Fibroblast of villous mesenchyme (primary cell): ENCODE data around the gene SYTL1. TPM values are rescaled to one million over a fixed set of nuclear protein-coding genes. Genes with fewer than 3 reads are reported as not detected.
"Not testable (repeated sequence)": the region's sequence is repeated elsewhere in the genome, so short reads cannot be mapped to it uniquely, and the experiment has no call there.

Experiments
- DNase-seq: peaks from one replicate; pipeline ENCODE4 v3.0.0-alpha.2; 2010; ENCODE audit warnings: low read depth
- H3K4me3 ChIP-seq: 2 replicates; pipeline ENCODE4 v1.5.1; 2011; ENCODE audit warnings: low read depth, mild to moderate bottlenecking, low read length
- total RNA-seq: library from RNA; depleted of rRNA; stranded (reverse); fragments of >200 nt; gene quantifications from 2 replicates; pipeline ENCODE4 v1.2.3, GENCODE V29; 2012
- TF ChIP-seq, protein P1 (sequence below): IDR thresholded peaks from 2 replicates; pipeline ENCODE4 v1.5.1; 2012; ENCODE audit warnings: low read depth, mild to moderate bottlenecking, low read length; ENCODE audit not compliant: insufficient read depth

Gene SYTL1
- total RNA-seq, 1 donor = under 0.01 TPM

DNA sequence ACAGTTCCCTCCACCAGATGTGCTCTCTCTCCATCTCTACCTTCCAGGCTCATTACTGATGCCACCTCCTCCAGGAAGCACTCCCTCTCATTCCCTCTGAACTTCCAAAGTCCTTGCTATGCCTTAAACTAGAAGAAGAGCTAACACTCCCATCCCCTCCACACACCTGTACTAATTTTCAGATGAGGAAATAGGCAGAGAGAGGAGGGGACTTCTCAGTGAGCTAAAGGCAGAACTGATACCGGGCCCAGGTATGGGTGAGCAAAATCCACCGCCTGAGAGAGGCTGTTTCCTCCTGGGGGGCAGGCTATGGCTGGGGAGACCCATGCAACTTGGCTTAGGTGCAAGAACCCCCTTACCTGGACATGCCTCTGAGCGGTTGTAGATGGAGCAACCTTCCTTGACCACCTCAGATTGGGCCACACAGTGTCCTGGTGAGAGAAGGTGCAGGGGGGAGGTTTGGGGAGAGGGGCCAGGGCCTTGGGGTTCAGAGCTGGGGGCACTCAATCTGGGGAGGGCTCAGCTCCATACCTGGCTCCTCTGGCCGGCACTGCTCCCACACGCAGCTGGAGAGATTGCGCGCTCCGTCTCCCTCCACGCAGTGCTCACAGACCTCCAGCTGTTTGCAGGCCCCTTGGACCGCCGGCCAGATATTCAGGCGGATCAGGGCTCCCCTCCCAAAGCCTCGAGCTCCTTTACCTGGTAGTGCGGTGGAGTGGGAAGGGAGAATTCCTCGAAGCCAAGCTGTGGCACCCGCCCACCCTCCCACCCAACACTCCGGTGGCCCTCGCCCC is 40.3 kb downstream of the SYTL1 start:
- no peak for DNase-seq
- TF ChIP-seq, protein P1, sequence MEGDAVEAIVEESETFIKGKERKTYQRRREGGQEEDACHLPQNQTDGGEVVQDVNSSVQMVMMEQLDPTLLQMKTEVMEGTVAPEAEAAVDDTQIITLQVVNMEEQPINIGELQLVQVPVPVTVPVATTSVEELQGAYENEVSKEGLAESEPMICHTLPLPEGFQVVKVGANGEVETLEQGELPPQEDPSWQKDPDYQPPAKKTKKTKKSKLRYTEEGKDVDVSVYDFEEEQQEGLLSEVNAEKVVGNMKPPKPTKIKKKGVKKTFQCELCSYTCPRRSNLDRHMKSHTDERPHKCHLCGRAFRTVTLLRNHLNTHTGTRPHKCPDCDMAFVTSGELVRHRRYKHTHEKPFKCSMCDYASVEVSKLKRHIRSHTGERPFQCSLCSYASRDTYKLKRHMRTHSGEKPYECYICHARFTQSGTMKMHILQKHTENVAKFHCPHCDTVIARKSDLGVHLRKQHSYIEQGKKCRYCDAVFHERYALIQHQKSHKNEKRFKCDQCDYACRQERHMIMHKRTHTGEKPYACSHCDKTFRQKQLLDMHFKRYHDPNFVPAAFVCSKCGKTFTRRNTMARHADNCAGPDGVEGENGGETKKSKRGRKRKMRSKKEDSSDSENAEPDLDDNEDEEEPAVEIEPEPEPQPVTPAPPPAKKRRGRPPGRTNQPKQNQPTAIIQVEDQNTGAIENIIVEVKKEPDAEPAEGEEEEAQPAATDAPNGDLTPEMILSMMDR = no peak

DNA sequence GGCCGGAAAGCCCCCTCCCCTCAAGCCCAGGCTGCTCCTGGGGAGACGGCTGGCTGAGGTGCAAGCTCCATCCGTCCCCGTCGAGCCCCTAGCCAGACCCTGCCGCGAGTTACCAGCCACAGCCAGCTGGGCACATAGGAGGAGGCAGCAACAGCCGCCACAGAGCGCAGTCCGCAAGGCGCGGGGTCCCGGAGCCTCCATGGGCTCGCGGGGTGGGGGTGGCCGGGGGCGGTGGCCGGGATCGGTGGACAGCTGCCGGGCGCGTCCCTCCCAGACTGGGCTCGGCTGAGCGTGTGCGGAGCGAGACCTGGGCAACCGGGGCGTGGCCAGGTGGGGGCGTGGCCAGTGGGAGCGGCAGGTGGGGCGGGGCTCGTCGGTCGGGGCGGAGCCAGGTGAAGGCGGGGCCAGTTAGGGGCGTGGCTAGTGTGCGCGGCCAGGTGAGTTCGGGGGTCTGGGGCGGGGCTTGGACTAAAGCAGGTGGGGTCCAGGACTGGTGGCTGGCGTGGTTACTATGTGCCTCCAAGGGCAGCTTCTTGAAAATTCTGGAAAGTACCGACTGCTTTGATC is 41.3 kb downstream of the SYTL1 start, which contains the start of gene CD164L2:
Gene CD164L2 (minus strand): TSS at position 295 of the 567 bp plus-strand sequence. CDS start 94 bp downstream, at position 201.
- H3K4me3 ChIP-seq = no peak within 1 kb of the TSS
- DNase-seq = no peak

More for the DNA sequence above, 40.3 kb downstream of the SYTL1 start:
- H3K4me3 ChIP-seq = no peak overlapping the region

DNA sequence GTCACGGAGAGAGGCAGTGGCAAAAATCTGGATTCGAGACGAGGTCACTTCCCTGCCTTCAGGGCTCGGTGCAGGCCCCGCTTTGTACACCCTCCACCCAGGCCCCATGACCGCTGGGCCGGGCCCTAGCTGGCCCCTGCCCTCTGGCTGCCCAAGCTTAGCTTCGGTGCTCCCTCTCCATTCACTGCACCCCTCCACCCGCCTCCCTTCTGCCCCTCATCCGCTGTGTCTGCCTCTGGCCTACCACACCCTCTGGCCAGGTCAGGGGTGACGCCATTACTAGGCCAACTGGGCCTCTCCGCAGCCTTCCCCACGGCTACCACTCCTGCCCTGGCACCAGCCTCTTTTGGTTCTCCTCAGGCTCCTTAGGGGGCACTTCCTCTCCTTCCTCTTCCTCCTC is 41.8 kb downstream of the SYTL1 start:
- DNase-seq = no peak

More for the DNA sequence above, 41.3 kb downstream of the SYTL1 start, which contains the start of gene CD164L2:
- TF ChIP-seq, protein P1 = no peak

DNA sequence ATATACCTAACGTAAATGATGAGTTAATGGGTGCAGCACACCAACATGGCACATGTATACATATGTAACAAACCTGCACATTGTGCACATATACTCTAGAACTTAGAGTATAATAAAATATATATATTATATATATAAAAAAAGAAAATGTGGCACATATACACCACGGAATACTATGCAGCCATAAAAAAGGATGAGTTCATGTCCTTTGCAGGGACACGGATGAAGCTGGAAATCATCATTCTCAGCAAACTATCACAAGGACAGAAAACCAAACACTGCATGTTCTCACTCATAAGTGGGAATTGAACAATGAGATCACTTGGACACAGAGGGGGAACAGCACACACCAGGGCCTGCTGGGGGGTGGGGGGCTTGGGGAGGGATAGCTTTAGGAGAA is 43.0 kb downstream of the SYTL1 start:
- not testable (repeated sequence) for H3K4me3 ChIP-seq, DNase-seq

More for the DNA sequence above, 41.8 kb downstream of the SYTL1 start:
- no peak overlapping the region for H3K4me3 ChIP-seq
- TF ChIP-seq, protein P1 = no peak

DNA sequence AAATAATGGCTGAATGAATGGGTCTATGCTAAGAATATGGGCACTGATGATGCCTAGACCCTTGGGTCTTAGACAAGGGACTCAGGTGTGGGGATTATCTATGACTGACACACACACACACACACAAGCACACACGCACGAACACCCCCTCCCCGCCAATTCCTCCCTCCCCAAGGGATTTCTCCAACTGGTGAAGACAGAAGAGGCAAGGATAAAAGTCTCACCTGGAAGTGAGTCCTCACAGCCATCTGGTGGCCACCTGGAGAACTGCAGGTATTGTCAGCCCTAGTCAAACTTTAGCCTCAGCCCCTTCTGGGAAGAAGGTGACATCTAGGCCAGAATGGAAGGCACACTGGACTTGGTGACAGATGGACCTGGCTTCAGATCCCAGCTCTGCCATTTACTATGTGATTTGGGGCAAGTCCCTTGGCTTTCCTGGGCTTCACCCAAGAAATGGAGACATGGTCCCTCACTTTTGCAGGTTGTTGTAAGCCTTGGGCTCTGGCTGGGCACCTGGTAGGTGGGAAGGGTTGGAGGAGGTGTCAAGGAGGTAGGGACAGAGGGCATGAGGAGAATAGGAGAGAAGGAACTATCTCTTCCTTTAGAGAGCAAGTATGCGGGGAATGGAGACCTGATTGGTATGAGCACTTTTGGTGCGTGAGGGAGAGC is 46.6 kb downstream of the SYTL1 start:
- DNase-seq = peak; percentile 48
- TF ChIP-seq, protein P1 = peak; percentile 90
- H3K4me3 ChIP-seq = no peak overlapping the region

DNA sequence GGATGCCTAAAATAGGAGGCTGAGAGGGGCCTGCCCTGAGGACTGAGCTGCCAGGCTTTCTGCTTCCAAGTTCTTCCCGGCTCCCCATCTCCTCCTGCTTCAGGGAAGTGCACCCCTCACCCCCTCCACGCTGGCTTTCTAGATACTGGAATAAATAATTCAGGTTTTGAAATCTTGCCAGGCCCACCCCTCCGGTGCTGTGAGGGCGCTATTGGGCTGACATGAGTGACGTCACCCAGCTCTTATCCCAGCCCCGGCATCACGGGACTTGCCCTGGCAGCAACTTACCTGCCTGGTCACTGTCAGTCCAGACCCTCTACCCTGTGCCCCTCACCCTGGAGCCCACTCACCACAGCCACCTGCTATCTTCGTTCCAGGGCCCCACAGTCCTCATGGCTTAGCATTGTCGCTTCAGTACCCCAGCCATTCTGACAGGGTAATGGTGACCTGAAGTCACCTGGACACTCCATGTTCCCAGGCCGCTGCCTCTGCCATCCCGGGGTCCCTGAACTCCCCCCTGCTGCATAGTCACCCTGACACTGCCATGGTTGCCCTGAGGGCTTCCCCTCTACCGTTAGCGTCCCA is 49.8 kb downstream of the SYTL1 start:
- H3K4me3 ChIP-seq = peak overlapping the region; percentile 43
- peak; percentile 56 for DNase-seq
- TF ChIP-seq, protein P1 = no peak
